ENCODE results near the gene PPP4R1.

The PPP4R1 gene

DNA sequence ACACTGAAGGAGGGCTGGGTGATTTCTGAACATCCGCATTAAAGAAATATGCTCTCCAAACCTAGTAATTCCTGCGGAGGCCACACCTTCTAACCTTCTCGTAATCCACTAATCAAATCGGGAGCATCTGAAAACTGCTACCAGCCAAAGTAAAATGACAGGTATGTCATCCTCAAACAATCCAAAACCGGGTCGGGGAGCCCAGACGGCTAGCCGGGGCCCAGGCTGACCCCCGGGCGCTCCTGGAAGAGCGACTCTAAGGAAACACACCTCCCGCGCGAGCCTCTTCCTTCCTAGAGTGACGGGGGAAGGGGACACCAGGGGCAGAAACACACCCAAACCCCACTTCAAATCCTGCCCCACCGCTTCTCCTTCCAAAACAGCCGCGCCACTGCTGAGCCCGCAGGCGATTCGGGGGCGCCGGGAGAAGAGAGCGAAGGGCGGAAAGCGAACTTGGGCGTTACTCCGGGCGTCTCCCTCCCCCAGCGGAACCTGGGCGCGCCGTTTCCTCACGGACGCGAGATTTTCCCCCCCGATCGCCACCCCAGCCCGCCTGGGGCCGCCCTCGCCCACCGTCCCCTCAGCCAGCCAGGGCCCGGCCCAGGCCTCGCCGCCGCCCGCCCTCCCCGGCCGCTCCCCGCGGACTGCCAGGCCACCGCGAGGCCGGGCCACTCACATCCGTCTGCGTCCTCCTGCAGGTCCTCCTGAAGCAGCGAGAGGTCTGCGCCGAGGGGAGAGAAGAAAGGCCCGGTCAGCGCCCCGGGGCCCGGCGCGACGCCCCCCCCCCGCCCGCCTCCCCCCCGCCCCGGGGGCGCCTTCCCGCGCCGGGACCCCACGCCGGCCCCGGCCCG, 584 bp downstream of the PPP4R1 start:
- Histone ChIP-seq H3K9ac (peak overlapping the region; percentile 51), H3K4me1 (peaks cover 24% of the 10 kb centered on the region)
- no peak for TF ChIP-seq CTCF (IDR thresholded peaks at IDR 0.05)

GRCh38 chr18:9612977-9613376, 1.4 kb downstream of the PPP4R1 start:
- peak overlapping the region; percentile 84 for H3K4me3 ChIP-seq (ENCODE audit: low read depth, low read length)
- H3K79me2 ChIP-seq: peaks cover 26% of the 10 kb centered on the region
- H3K9ac ChIP-seq: no peak overlapping the region
- no peak overlapping the region for H2AFZ ChIP-seq
- H3K36me3 ChIP-seq (ENCODE audit: control insufficient read depth, insufficient read depth, low read length): no peaks in the 10 kb centered on the region
- H3K9me3 ChIP-seq (ENCODE audit: control insufficient read depth, low read length): no peaks in the 10 kb centered on the region
- peaks cover 24% of the 10 kb centered on the region for H3K4me1 ChIP-seq
- TF ChIP-seq CTCF (IDR thresholded peaks at IDR 0.05): no peak
- peak overlapping the region; percentile 88 for H3K27ac ChIP-seq
- peak overlapping the region; percentile 83 for H3K4me2 ChIP-seq (ENCODE audit: low read length)
- H3K27me3 ChIP-seq (ENCODE audit: control insufficient read depth, insufficient read depth, low read length): no peaks in the 10 kb centered on the region

More for the DNA sequence above, 584 bp downstream of the PPP4R1 start:
- Histone ChIP-seq H3K27ac (peak overlapping the region; percentile 88), H3K9me3 (ENCODE audit: control insufficient read depth, low read length) (no peaks in the 10 kb centered on the region), H3K79me2 (peaks cover 26% of the 10 kb centered on the region), H3K4me3 (ENCODE audit: low read depth, low read length) (peak overlapping the region; percentile 84), H3K4me2 (ENCODE audit: low read length) (peak overlapping the region; percentile 83), H3K27me3 (ENCODE audit: control insufficient read depth, insufficient read depth, low read length) (no peaks in the 10 kb centered on the region), H3K36me3 (ENCODE audit: control insufficient read depth, insufficient read depth, low read length) (no peaks in the 10 kb centered on the region), H2AFZ (peak overlapping the region; percentile 72)

DNA sequence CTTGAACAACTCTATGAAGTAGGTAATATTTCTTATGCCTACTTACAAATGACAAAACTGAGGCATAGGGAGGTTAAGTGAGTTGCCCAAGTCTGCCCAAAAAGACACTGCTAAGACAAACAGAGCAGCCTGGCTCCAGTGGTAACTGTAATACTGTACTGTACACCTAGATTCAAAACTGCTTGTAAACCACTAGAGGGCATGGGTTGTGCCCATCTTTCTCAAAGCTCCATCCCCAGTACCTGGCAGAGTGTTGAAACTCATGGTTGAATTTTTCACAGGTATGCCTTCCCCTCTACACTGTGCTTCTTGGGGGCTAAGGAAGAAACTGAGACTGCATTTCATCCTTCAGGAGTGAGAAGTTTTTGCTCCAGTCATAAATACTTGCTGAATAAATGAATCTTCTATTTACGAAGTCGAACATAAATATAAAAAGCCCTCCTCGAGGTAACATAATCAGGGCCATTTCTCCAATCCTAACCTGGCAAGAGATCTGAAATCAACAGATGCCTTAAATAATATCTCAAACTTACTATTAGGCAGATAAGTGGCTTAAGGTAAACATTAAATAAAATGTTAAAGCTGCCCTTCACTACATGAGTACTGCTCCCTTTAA, 2.0 kb downstream of the PPP4R1 start:
- Histone ChIP-seq H3K9me3 (ENCODE audit: control insufficient read depth, low read length) (no peaks in the 10 kb centered on the region), H3K4me3 (ENCODE audit: low read depth, low read length) (peak overlapping the region; percentile 3), H3K27ac (peak overlapping the region; percentile 88)

DNA sequence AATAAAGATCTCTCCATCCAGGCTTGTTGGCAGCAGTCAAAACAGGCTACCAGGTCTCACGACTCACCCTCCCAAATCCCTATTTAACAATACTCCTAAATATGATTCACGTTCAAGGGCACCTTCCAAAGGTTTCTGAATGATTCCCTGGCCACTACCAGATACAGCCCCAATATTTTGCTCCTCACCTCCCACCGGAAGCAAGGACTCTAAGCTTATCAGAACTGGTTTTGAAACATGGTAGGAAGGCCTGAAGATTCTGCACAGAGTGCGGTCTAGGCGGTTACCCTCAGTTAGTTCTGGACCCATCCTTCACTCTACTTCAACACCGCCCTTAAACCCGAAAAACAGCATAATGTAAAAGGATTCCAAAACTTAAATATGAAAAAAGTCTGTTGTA, 5.2 kb downstream of the PPP4R1 start:
- H3K4me1 ChIP-seq: peaks cover 17% of the 10 kb centered on the region
- no peak for TF ChIP-seq CTCF (IDR thresholded peaks at IDR 0.05)

More for the DNA sequence above, 2.0 kb downstream of the PPP4R1 start:
- TF ChIP-seq CTCF (IDR thresholded peaks at IDR 0.05): peak; percentile 61
- peak overlapping the region; percentile 83 for H3K4me2 ChIP-seq (ENCODE audit: low read length)
- no peak overlapping the region for H3K9ac ChIP-seq
- H2AFZ ChIP-seq: no peak overlapping the region
- H3K36me3 ChIP-seq (ENCODE audit: control insufficient read depth, insufficient read depth, low read length): no peaks in the 10 kb centered on the region
- peaks cover 24% of the 10 kb centered on the region for H3K4me1 ChIP-seq
- H3K79me2 ChIP-seq: peaks cover 28% of the 10 kb centered on the region
- H3K27me3 ChIP-seq (ENCODE audit: control insufficient read depth, insufficient read depth, low read length): no peaks in the 10 kb centered on the region

More for the DNA sequence above, 5.2 kb downstream of the PPP4R1 start:
- H3K27ac ChIP-seq: no peak overlapping the region
- no peaks in the 10 kb centered on the region for H3K27me3 ChIP-seq (ENCODE audit: control insufficient read depth, insufficient read depth, low read length)
- no peak overlapping the region for H2AFZ ChIP-seq
- H3K9me3 ChIP-seq (ENCODE audit: control insufficient read depth, low read length): no peaks in the 10 kb centered on the region
- no peak overlapping the region for H3K9ac ChIP-seq
- H3K36me3 ChIP-seq (ENCODE audit: control insufficient read depth, insufficient read depth, low read length): no peaks in the 10 kb centered on the region
- no peak overlapping the region for H3K4me2 ChIP-seq (ENCODE audit: low read length)
- H3K4me3 ChIP-seq (ENCODE audit: low read depth, low read length): no peak overlapping the region
- H3K79me2 ChIP-seq: peaks cover 33% of the 10 kb centered on the region
